ENCODE results near the gene FIZ1.
A peak's percentile ranks its signal among the peaks of the same experiment; 100 is the strongest.

FIZ1 gene

GRCh38 chr19:55635856-55636440, 36.6 kb upstream of the FIZ1 start:
- no peak for DNase-seq (ENCODE audit: low read depth in 2 of 2)

DNA sequence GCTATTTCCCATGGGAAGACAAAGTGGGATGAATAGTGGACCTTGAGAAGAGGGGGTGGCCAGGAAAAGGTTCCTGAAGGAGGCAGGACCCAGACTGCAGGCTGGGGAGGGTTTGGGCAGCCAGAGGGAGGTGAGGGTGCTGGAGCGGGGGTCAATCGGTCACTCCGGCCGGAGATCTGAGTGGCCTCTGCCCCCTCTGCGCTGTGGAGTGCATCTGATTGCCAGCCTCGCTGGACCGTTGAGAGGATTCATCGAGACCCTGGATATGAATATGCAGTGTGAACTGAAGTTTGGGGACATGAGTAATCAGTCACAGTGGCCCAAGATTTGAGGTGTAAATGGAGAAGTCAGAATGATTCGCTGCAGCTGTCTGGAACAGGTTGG, 36.0 kb upstream of the FIZ1 start:
- no peak for DNase-seq (ENCODE audit: low read depth in 2 of 2)

DNA sequence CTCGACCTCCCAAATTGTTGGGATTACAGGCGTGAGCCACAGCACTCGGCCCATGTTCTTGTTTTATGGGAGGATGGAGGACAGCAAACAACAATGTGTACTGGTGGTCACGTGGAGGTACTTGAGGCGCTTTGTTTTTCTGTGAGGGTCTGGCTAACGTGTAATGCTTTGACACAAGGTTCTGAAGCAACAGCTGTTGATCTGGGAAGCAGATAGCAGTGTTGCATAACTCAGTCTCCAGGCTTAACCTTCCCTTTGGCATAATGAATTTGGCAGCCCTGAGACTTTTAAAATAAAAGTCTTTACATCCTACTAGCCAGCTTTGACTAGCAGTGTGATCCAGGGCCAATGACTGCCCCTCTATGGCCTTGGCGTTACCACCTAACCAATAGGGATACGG, 34.5 kb upstream of the FIZ1 start:
- no peak for DNase-seq (ENCODE audit: low read depth in 2 of 2)

DNA sequence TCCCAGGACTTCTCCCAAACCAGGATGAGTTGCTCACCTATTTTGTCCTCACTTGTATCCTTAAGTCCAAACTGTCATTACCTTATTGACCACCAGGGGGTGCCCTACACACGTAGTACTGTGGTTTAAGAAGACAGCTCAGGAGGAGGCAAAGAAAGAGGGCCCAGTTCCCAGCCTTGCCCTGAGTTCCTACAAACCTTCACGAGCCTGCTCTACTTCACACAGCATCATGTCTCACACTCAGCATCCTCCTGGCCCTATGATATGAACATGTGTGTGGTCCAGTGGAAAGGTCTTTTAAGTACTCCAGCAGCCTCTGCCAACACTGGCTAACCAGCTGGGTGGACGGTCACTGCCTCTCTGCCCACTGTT, 33.1 kb upstream of the FIZ1 start:
- peak; percentile 81 to 86 for DNase-seq (ENCODE audit: low read depth in 2 of 2)

- DNase-seq (ENCODE audit: low read depth in 2 of 2), result no peak
Measured at GRCh38 chr19:55626350-55626749, 27.0 kb upstream of the FIZ1 start.

DNA sequence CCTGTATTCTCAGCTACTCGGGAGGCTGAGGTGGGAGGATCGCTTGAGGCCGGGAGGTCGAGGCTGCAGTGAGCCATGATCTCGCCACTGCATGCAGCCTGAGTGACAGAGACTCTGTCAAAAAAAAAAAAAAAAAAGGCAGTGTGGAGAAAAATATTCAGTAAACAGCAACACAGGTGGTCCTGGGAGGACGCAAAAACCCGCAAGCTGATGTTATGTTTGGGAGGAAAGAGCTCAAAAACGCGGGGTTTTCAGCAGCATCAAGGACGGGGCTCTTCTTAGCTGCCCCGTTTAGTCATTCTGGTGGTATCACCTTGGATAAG, 25.6 kb upstream of the FIZ1 start:
- no peak for DNase-seq (ENCODE audit: low read depth in 2 of 2)

- DNase-seq (ENCODE audit: low read depth in 2 of 2), result peak; percentile 91 to 92
Measured at GRCh38 chr19:55624109-55625003, 25.0 kb upstream of the FIZ1 start, which contains the start of gene ZNF784. TSS of gene ZNF784 (minus strand) at chr19:55624566. CDS start at chr19:55624561, 5 bp downstream.

DNA sequence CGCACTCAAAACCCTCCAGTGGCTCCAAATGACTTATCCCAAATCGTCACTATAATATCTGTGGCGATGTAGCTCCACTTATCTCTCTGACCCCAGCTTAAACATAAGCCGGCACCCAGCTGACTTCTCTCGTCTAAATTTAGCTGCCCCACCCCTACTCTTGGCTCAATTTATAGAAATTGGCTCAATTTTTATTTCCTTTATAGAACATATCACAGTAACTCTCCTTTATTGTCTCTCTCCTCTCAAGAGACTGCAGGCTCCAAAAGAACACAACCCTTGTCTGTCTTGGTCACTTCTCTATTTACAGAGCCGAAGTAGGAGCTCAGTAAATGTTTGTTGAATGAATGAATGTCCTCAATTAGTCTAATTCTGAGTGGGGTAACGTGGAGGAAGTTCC, 24.2 kb upstream of the FIZ1 start:
- DNase-seq (ENCODE audit: low read depth in 2 of 2), result no peak

GRCh38 chr19:55623130-55623529, 23.8 kb upstream of the FIZ1 start:
- no peak for DNase-seq (ENCODE audit: low read depth in 2 of 2)

GRCh38 chr19:55622242-55622969, 23.1 kb upstream of the FIZ1 start:
- DNase-seq (ENCODE audit: low read depth in 2 of 2), result no peak

- DNase-seq (ENCODE audit: low read depth in 2 of 2), result no peak
Measured at GRCh38 chr19:55621673-55622231, 22.4 kb upstream of the FIZ1 start.

DNA sequence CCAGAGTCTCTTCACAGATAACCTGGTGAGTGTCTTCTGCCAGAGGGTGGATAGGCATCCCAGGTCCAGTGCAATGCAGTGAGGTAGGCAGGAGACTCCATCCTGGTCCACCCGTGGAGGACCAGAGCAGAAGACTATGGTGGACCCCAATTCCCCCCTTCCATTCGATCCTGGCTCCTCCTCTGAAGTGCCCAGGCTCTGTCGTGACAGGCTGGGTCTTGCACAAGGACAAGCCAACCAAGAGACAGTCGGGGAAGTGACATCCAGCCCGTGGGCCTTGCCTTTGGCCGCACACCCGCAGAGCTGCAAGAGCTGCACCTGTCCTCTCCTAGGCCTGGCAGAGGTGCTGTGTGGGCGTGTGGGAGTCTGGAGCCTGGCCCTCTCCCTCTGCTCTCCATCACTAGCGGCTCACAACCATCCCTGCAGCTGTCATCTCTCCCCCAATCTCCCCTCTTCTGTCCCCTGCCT, 21.9 kb upstream of the FIZ1 start:
- DNase-seq (ENCODE audit: low read depth in 2 of 2), result no peak

- no peak for DNase-seq (ENCODE audit: low read depth in 2 of 2)
Measured at GRCh38 chr19:55620410-55621204, 21.3 kb upstream of the FIZ1 start.

- no peak for DNase-seq (ENCODE audit: low read depth in 2 of 2)
Measured at GRCh38 chr19:55619286-55619685, 20.0 kb upstream of the FIZ1 start.

DNA sequence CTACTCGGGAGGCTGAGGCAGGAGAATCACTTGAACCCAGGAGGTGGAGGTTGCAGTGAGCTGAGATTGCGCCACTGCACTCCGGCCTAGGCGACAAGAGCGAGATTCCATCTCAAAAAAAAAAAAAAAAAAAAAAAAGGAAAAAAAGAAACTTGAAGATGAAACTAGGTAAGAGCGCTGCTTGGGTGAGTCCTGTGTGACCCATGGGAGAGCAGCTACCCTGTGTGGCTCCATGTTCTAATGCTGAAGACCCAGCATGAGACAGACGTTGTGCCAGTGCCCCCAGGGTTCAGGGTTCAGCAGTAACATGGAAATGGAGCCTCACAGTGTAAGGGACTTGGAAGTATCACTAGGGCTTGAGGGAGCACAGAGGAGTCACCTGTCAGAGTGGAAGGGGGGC, 19.1 kb upstream of the FIZ1 start:
- no peak for DNase-seq (ENCODE audit: low read depth in 2 of 2)

GRCh38 chr19:55617426-55617825, 18.1 kb upstream of the FIZ1 start:
- DNase-seq (ENCODE audit: low read depth in 2 of 2), result no peak

- DNase-seq (ENCODE audit: low read depth in 2 of 2), result no peak
Measured at GRCh38 chr19:55616395-55616875, 17.1 kb upstream of the FIZ1 start.

GRCh38 chr19:55615543-55616394, 16.5 kb upstream of the FIZ1 start:
- no peak for DNase-seq (ENCODE audit: low read depth in 2 of 2)

GRCh38 chr19:55614711-55615542, 15.6 kb upstream of the FIZ1 start:
- no peak for DNase-seq (ENCODE audit: low read depth in 2 of 2)

All from stimulated activated CD4-positive, alpha-beta T cell treated with anti-CD3 and anti-CD28 coated beads, Interleukin-15, amount 100 ng/mL, for 48 hours (primary cell).